ENCODE results near the gene HAND1.

Gene HAND1

GRCh38 chr5:154478224-154478565 is at the start of gene HAND1:
Gene HAND1 (minus strand): TSS chr5:154478227. CDS start chr5:154478008, 219 bp downstream.
- no peak for DNase-seq (ENCODE audit: extremely low read depth, low read depth)
- TF ChIP-seq CTCF (IDR thresholded peaks at IDR 0.05; ENCODE audit: low read depth, low read length), result no peak

DNA sequence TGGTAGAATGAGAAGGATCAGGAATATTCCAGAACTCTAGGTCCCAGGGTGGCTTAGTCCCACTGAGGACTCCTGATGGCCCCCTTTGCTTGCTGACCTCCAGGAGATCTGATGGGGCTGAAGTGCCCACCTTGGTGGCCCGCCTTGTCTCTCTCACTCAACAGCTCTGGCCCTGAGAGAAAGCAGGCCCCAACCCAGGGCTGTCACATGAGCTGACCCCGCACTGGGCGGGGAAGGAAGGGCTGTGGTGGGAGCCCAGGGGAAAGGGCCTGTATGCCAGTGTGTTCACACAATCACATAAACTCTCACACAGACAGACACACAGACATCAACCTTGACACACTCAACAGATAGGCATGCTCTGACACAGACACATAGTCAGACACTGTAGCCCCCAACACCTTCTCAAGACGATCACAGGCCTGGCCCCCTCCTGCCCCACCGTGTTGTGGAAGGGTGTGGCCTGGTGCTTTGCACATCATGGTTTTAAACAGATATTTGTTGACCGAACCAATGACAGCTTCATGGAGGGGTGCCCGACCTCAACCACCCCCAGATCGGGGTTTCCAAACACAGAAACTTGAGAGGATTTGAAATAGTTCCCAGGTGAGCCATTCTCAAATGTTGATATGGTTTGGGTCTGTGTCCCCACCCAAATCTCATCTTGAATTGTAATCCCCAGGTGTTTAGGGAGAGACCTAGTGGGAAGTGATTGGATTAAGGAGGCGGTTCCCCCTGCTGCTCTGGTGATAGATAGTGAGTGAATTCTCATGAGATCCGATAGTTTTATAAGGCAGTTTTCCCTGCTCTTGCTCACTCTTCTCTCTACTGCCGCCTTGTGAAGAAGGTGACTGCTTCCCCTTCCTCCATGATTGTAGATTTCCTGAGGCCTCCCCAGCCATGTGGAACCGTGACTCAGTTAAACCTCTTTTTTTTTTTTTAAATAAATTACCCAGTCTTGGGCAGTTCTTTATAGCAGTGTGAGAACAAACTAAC is 48.5 kb upstream of the HAND1 start:
- DNase-seq (ENCODE audit: extremely low read depth, low read depth), result no peak
- TF ChIP-seq CTCF (IDR thresholded peaks at IDR 0.05; ENCODE audit: low read depth, low read length), result no peak

DNA sequence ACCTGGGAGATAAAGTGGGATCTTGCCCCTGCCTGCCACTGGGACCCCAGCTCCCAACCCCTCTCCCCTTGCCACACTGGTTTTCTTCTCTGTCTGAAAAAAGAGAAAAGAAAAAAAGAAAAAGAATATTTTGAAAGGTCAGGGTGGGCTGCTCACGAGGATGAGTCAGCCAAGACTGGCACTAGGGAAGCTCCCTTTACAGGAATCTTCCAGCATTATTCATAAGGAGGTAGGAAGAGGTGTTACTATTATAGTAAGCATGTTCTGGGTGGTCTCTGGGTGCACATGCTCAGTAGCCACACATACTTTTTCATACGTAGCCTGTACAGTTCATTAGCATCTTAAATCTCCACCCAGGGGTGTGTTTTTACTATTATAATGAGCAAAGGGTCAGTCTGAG is 46.8 kb upstream of the HAND1 start:
- TF ChIP-seq CTCF (IDR thresholded peaks at IDR 0.05; ENCODE audit: low read depth, low read length), result no peak
- DNase-seq (ENCODE audit: extremely low read depth, low read depth), result no peak

DNA sequence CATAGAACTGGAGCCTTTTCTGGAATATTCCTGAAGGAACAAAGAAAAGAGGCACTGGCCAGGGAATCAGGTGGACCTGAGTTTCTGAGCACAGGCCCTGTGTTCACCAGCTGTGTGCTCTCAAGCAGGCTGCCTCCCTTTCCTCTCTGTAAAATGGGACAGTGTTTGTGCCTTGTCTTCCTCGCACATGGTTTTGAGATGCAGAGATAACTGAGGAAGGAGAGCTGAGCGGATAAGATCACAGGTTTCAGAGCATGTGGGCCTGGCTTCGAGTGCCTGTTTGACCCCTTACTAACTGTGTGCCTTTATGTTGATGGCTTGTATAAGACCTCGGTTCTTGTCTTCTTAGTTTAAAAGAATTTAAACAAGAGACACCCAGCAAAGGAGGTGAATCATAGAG is 46.2 kb upstream of the HAND1 start:
- TF ChIP-seq CTCF (IDR thresholded peaks at IDR 0.05; ENCODE audit: low read depth, low read length), result no peak

GRCh38 chr5:154523709-154524108 is 45.7 kb upstream of the HAND1 start:
- DNase-seq (ENCODE audit: extremely low read depth, low read depth), result no peak
- no peak for TF ChIP-seq CTCF (IDR thresholded peaks at IDR 0.05; ENCODE audit: low read depth, low read length)

More for the DNA sequence above, 46.2 kb upstream of the HAND1 start:
- DNase-seq (ENCODE audit: extremely low read depth, low read depth), result no peak

DNA sequence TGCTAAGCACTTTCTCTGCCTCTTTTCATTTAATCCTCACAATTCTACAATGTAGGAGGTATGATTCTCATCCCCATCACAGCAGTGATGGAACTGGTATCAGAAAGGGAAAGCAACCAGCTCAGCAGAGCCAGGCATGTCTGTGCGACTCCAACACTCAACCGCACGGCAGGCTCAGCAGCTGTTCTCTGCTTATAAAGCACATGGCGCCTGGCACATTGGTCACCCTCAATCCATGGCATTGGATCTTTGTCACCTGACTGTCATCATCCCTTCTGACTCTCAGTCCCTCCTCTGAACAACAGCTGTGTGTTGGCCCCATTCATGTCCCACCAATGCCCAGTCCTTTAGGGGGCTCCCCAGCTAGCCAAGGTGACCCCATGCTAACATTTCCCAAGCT is 45.1 kb upstream of the HAND1 start:
- DNase-seq (ENCODE audit: extremely low read depth, low read depth), result no peak
- no peak for TF ChIP-seq CTCF (IDR thresholded peaks at IDR 0.05; ENCODE audit: low read depth, low read length)

DNA sequence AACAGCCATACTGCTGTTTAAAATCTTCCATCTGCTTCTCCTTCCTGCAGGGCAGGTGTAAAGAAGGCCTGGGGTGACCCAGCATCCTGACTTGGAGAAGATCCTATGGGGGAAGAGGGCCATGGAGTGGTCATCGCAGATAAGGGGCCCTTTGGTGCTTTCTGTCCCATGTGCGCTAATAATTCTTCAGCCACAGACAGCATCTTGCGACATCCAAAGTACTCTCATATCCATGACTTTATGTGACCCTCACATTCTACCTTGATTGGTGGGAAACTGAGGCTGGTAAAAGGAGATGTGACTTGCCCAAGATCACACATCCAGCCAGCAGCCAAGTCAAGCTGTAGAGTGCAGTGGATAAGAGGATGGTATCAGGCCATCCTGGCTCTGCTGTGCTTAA is 44.3 kb upstream of the HAND1 start:
- no peak for DNase-seq (ENCODE audit: extremely low read depth, low read depth)
- no peak for TF ChIP-seq CTCF (IDR thresholded peaks at IDR 0.05; ENCODE audit: low read depth, low read length)

Data from AG09319 (cell line).